GM19372 (cell line): ENCODE results near the gene SAMHD1.
A peak's percentile ranks its signal among the peaks of the same experiment; 100 is the strongest.
"Not testable (repeated sequence)": the region's sequence is repeated elsewhere in the genome, so short reads cannot be mapped to it uniquely, and the experiment has no call there.

Experiments used
- ATAC-seq: cut with Tn5 transposase; IDR thresholded peaks from one replicate; pipeline ENCODE4 v1.9.1; 2021; ENCODE audit warnings: mild to moderate bottlenecking, low read depth, moderate library complexity; ENCODE audit not compliant: unreplicated experiment

Gene SAMHD1

DNA sequence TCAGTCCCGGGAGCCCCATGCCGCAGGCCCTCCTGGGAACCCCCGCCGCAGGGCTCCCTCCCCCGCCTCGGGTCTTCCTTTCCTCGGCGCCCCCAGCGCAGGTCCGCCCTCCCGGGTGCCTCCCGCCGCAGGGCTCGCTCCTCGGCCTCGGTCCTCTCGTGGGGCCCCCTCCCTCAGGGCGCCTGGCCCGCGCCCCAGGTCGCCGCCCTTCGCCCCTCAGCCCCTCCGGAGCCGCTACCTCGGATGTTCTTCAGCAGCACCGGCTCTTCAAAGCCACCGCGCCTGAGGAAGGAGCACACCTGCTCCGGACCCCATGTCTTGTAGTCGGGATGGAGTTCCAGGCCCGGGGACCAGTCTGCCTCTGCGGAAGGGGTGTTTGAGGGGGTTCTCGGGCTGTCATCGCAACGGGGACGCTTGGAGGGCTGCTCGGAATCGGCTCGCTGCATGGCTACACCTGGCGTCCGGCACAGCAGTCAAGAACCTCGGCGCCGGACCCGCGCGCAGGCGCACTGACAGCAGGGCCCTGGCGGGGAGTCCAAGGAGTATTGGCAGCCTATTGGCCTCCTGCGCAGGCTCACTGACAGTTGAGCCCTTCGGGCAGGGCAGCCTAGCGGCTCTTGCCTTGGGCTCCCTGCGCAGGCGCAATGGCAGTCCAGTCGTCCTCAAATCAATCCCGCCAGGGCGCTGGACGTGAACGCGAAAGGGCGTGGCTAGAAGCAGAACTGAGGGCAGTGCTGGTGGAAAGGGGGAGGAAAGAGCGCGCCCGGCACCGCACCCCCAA is at the start of gene SAMHD1:
Gene SAMHD1 (minus strand): TSS at position 511 of the 781 bp plus-strand sequence. CDS start 65 bp downstream, at position 446.
- ATAC-seq, result peak; percentile 96

DNA sequence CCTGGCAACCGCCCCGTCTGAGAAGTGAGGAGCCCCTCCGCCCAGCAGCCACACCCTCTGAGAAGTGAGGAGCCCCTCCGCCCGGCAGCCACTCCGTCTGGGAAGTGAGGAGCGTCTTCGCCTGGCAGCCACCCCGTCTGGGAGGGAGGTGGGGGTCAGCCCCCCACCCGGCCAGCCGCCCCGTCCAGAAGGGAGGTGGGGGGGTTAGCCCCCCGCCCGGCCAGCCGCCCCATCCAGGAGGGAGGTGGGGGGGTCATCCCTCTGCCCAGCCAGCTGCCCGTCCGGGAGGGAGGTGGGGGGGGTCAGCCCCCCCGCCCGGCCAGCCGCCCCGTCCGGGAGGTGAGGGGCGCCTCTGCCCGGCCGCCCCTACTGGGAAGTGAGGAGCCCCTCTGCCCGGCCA is 48.7 kb upstream of the SAMHD1 start:
- not testable (repeated sequence) for ATAC-seq

DNA sequence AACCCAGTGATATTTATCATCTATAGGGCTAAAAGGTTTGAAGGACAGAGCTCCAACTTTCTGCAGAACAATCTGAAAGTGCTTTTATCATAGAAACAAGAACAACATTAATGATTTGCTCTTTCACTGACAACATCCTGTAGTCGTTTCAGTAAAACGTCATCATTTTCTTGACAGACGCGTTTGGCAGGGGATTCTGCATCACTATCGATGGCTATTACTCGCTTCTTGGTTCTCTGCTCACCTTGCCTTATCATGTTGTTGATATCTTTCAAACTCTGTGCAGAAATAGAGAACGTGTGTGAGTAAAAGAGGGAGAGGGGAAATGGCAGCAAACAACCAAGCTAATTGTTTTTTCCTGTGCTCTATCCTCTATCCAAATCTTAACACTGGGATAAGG is 47.1 kb upstream of the SAMHD1 start:
- ATAC-seq, result no peak

DNA sequence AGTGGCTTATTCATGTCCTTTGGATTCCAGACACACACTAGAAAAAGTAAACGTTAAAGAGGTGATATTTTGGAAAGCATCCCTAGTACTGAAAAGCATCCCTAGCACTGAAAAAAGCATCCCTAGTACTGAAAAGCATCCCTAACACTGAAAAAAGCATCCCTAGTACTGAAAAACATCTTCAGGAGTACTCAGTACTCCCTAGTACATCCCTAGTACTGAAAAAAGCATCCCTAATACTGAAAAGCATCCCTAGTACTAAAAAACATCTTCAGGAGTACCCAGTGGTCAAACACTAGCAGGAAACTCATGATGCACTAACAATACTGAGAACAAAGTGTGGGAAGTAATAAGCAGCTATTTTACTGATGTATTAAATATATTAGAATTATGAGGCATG is 45.6 kb upstream of the SAMHD1 start:
- ATAC-seq, result no peak

DNA sequence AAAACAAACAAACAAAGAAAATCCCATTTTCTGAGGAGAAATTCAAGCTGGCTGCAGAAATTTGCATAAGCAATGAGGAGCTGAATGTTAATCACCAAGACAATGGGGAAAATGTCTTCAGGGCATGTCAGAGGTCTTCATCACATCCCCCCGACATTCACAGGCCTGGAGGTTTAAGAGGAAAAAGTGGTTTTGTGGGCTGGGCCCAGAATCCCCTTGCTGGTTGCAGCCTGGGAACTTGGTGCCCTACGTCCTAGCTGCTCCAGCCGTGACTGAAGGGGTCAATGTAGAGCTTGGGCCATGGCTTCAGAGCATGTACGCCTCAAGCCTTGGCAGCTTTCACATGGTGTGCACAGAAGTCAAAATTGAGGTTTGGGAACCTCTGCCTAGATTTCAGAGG is 42.7 kb upstream of the SAMHD1 start:
- ATAC-seq, result not testable (repeated sequence)

- no peak for ATAC-seq
Observed at GRCh38 chr20:36992802-36993334, 41.4 kb upstream of the SAMHD1 start.

- ATAC-seq, result no peak
Observed at GRCh38 chr20:36991703-36992102, 40.2 kb upstream of the SAMHD1 start.

DNA sequence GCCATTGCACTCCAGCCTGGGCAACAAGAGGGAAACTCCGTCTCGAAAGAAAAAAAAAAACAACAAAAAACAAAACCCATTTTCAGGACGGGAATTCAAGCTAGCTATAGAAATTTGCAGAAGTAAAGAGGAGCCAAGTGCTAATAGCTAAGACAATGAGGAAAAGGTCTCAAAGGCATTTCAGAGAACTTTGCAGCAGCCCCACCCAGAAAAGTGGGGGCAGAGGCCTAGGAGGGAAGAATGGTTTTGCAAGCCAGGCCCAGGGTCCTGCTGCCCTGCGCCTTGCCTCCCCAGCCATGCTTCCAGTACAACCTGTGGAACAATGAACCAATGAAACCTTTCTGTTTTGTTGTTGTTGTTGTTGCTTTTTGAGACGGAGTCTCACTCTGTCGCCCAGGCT is 38.3 kb upstream of the SAMHD1 start:
- ATAC-seq, result no peak

GRCh38 chr20:36988494-36988966 is 37.0 kb upstream of the SAMHD1 start:
- ATAC-seq, result no peak

DNA sequence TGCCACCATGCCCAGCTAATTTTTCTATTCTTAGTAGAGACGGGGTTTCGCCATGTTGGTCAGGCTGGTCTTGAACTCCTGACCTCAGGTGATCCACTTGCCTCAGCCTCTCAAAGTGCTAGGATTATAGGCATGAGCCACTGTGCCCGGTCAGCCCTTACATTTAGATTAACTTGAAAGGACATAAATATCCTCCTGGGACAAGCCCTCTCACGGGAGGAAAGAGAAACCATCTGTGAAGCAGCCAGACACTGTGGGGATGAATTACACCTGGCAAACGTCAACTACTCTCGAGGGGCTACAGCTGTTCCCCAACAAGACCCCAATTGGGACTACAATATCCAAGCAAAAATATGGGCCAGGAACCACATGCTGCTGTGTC is 32.7 kb upstream of the SAMHD1 start:
- ATAC-seq, result no peak

DNA sequence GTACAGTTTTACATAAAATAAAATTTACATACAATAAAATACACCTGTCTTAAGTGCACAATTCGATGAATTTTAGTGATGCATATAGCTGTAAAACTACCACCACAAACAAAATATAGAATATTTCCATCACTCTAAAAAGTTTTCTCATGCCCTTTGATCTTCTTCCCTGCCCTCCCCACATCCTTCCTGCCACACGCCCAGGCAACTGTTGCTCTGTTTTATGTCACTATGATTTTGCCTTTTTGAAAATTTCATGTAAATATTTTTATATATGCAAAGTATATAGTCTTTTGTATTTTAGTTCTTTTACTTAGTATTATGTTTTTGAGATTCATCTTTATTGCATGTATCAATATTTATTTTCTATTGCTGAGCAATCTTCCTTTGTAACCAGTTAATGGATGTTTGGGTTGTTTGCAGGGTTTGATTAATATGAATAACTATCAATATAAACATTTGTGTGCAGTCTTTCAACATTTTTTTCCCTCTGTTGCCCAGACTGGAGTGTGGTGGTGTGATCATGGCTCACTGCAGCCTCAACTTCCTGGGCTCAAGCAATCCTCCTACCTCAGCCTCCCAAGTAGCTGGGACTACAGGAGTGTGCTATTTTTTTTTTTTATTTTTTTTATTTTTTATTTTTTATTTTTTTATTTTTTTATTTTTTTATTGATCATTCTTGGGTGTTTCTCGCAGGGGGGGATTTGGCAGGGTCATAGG is 23.8 kb upstream of the SAMHD1 start:
- no peak for ATAC-seq

DNA sequence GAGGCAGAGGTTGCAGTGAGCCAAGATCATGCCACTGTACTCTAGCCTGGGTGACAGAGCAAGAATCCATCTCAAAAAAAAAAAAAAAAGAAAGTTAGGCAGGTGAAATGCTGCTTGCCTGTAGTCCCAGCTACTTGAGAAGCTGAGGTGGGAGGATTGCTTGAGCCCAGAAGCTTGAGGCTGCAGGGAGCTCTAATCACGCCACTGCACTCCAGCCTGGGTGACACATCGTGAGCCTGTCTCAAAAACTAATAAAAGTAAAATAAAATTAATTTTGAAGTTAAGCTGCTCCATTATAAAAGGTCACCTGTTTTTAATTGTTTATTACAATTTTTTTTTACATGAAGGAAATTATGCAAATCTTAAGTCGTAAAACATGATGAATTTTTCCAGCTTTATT is 23.2 kb upstream of the SAMHD1 start:
- ATAC-seq, result no peak

- ATAC-seq, result no peak
Observed at GRCh38 chr20:36971103-36971502, 19.6 kb upstream of the SAMHD1 start.

DNA sequence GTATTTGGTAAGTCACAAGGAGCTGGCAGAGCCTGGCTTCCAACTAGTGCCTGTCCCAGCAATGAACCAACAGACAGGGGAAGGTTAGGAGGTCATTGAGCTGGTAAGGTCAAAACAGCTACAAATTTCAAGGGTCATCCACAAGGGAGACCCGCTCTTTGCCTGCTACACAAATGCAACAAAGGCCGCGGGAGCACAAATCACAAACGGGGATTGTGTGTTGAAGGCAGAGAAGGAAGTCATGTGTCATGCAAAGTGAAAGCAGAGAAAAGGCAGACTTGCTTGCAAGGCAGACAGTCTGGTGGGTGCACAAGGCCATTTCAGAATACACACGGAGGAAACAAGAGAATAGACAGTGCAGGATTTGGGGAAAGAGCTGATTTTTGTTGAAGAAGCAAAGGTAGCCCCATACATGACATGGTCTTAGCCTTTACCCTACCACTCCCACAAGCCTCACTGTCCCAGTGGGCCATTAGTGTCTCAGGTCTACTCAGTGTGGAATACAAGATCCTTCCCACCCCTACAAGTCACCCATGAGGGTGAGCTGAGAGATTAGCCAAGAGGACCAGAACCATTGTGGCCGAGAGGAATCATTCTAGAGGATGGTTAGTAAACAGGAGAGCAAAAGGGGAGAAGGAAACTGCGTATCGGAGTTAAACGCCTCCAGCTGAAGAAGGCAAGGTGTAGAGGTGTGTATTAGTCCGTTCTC is 18.1 kb upstream of the SAMHD1 start:
- no peak for ATAC-seq

DNA sequence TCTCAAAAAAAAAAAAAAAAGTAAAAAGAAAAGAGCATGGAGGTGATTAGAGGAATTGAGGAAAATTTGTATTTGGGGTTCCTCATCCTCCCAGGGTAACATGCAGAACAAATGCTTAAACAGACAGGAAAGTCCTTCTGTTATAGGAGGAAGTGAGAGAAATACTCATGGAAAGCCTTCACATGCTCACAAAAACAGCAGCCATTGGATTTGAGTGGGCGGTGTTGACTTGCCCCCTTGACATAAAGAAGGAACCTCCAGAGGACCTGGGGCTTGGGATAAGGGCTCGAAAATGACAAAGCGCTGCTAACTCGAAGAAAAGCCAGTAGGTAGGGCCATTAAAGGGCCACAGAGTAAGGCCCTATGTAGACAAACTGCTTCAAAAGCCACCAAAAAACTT is 17.5 kb upstream of the SAMHD1 start:
- ATAC-seq, result no peak

DNA sequence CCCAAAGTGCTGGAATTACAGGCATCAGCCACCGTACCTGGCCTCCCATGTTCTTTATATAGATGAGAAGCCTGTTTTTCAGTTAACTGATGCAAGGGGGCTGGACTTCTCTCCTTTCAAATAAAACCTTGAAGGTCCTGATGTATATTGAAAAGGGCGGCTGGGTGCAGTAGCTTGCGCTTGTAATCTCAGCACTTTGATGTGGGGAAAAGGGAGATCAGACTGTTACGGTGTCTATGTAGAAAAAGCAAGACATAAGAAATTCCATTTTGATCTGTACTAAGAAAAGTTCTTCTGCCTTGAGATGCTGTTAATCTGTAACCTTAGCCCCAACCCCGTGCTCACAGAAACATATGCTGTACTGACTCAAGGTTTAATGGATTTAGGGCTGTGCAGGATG is 16.1 kb upstream of the SAMHD1 start:
- no peak for ATAC-seq

GRCh38 chr20:36966965-36967364 is 15.5 kb upstream of the SAMHD1 start:
- ATAC-seq, result not testable (repeated sequence)

- not testable (repeated sequence) for ATAC-seq
Observed at GRCh38 chr20:36962354-36962941, 10.9 kb upstream of the SAMHD1 start.

DNA sequence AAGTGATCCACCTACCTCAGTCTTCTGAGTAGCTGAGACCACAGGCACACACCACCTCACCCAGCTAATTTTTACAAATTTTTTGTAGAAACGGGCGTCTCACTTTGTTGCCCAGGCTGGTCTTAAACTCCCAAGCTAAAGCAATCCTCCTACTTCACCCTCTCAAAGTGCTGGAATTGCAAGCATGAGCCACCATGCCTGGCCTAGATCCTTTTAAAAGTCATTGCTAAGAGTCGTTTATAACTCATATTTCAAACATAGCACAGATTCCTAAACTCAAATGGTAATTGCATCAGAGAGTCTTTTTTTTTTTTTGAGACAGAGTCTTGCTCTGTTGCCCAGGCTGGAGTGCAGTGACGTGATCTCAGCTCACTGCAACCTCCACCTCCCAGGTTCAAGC is 7.7 kb upstream of the SAMHD1 start:
- no peak for ATAC-seq

DNA sequence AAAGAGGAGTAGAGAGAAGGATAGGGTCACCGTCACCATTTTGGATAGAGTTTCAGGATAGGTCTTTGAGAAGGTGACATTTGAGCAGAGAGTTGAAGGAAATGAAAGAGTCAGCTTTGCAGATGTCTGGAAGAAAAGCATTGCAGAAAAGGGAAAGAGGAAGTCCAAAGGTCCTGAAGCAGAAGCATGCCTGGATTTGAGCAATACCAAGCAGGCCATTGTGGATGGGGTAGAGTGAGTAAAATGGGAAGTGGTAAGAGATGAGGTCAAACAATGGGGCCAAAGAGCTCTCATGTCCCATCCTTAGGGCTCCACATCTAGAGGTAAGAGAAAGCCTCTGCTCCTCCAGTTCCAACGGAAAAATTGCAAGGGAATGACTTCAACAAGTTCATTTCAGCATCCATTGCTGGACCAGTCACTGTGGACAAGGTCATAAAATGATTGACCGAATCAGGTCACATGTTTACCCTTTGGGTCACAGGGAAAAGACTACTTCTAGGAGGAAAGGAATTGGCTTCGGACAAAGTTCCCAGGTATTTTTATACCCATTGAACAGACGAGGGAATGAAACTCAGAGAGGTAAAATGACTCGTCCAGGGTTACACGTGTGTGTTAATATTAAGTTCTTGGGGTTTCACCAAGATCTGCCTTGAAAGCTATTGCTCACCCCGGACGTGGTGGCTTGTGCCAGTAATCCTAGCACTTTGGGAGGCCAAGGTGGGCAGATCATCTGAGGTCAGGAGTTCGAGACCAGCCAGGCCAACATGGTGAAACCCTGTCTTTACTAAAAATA is 6.6 kb upstream of the SAMHD1 start:
- ATAC-seq, result no peak
